HG03103 (cell line): ENCODE results near the gene NEK11.
A peak's percentile ranks its signal among the peaks of the same experiment; 100 is the strongest.
"Not testable (repeated sequence)": the region's sequence is repeated elsewhere in the genome, so short reads cannot be mapped to it uniquely, and the experiment has no call there.

ENCODE experiments used
- ATAC-seq: cut with Tn5 transposase; IDR thresholded peaks from one replicate; pipeline ENCODE4 v1.9.1; 2021; ENCODE audit warnings: low read depth; ENCODE audit not compliant: unreplicated experiment

The NEK11 gene

GRCh38 chr3:131350506-131350905, 323.8 kb downstream of the NEK11 start:
- ATAC-seq, result no peak

GRCh38 chr3:131353016-131353877, 326.6 kb downstream of the NEK11 start:
- no peak for ATAC-seq

- no peak for ATAC-seq
Observed at GRCh38 chr3:131353986-131354385, 327.3 kb downstream of the NEK11 start.

- ATAC-seq, result no peak
Observed at GRCh38 chr3:131356006-131356595, 329.4 kb downstream of the NEK11 start.

- no peak for ATAC-seq
Observed at GRCh38 chr3:131357275-131357674, 330.6 kb downstream of the NEK11 start.

GRCh38 chr3:131360191-131360755, 333.6 kb downstream of the NEK11 start:
- no peak for ATAC-seq

GRCh38 chr3:131361066-131361463, 334.4 kb downstream of the NEK11 start:
- not testable (repeated sequence) for ATAC-seq

GRCh38 chr3:131361464-131362421, 335.1 kb downstream of the NEK11 start:
- peak; percentile 94 for ATAC-seq

GRCh38 chr3:131363275-131363674, 336.6 kb downstream of the NEK11 start:
- ATAC-seq, result no peak

GRCh38 chr3:131370935-131371687, 344.4 kb downstream of the NEK11 start:
- no peak for ATAC-seq

GRCh38 chr3:131371688-131372066, 345.0 kb downstream of the NEK11 start:
- ATAC-seq, result no peak

GRCh38 chr3:131374741-131375140, 348.1 kb downstream of the NEK11 start:
- ATAC-seq, result no peak

GRCh38 chr3:131380821-131381444, 354.3 kb downstream of the NEK11 start:
- not testable (repeated sequence) for ATAC-seq

- peak; percentile 98 for ATAC-seq
Observed at GRCh38 chr3:131381445-131382291, 355.0 kb downstream of the NEK11 start, which contains the start of gene NUDT16. Gene NUDT16, plus strand, starts transcription at chr3:131381774. Its CDS starts 31 bp downstream, at chr3:131381805.

GRCh38 chr3:131386429-131387165, 359.9 kb downstream of the NEK11 start:
- no peak for ATAC-seq

- no peak for ATAC-seq
Observed at GRCh38 chr3:131387796-131388489, 361.3 kb downstream of the NEK11 start.

- ATAC-seq, result no peak
Observed at GRCh38 chr3:131388490-131388799, 361.8 kb downstream of the NEK11 start.
